Testis (tissue), 2 donors: ENCODE measurements around the gene EMC1.

Source experiments
- POLR2A ChIP-seq: fragments of 450-650 bp; IDR thresholded peaks from one replicate; pipeline ENCODE4 v1.6.1; 2017; ENCODE audit warnings: antibody characterized with exemption, mild to moderate bottlenecking, moderate library complexity
- TF ChIP-seq, protein P1 (sequence below), 3 experiments: fragments of 450-650 bp in 2 of 3; fragments of 200-600 bp in 1 of 3; sonication (generic) in 1 of 3; IDR thresholded peaks; one replicate each; pipeline ENCODE4 v1.5.1; 2016 to 2019; ENCODE audit warnings: antibody characterized with exemption in 3 of 3, mild to moderate bottlenecking in 2 of 3, moderate library complexity in 1 of 3

DNA sequence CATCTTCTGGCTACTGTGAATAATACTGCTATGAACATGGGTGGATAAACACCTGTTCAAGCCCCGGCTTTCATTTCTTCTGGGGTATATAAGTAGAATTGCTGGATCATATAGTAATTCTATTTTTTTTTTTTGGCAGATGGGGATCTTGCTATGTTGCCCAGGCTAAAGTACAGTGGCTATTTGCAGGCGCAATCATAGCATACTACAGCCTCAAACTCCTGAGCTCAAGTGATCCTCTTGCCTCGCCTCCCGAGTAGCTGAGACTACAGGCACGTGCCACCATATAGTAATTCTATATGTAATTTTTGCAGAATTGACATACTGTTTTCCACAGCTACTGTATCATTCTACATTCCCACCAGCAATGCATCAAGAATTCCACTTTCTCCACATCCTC lies 69.1 kb downstream of the EMC1 start:
- TF ChIP-seq, protein P1, sequence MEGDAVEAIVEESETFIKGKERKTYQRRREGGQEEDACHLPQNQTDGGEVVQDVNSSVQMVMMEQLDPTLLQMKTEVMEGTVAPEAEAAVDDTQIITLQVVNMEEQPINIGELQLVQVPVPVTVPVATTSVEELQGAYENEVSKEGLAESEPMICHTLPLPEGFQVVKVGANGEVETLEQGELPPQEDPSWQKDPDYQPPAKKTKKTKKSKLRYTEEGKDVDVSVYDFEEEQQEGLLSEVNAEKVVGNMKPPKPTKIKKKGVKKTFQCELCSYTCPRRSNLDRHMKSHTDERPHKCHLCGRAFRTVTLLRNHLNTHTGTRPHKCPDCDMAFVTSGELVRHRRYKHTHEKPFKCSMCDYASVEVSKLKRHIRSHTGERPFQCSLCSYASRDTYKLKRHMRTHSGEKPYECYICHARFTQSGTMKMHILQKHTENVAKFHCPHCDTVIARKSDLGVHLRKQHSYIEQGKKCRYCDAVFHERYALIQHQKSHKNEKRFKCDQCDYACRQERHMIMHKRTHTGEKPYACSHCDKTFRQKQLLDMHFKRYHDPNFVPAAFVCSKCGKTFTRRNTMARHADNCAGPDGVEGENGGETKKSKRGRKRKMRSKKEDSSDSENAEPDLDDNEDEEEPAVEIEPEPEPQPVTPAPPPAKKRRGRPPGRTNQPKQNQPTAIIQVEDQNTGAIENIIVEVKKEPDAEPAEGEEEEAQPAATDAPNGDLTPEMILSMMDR (IDR thresholded peaks at IDR 0.05), result no peak
- no peak for TF ChIP-seq POLR2A
